GM19452 (cell line): Measurements from ENCODE around the gene GRIA4.
A peak's percentile ranks its signal among the peaks of the same experiment; 100 is the strongest.
"Not testable (repeated sequence)": the region's sequence is repeated elsewhere in the genome, so short reads cannot be mapped to it uniquely, and the experiment has no call there.

Experiments
- ATAC-seq: cut with Tn5 transposase; IDR thresholded peaks from one replicate; pipeline ENCODE4 v1.9.1; 2021; ENCODE audit not compliant: unreplicated experiment

The GRIA4 gene

DNA sequence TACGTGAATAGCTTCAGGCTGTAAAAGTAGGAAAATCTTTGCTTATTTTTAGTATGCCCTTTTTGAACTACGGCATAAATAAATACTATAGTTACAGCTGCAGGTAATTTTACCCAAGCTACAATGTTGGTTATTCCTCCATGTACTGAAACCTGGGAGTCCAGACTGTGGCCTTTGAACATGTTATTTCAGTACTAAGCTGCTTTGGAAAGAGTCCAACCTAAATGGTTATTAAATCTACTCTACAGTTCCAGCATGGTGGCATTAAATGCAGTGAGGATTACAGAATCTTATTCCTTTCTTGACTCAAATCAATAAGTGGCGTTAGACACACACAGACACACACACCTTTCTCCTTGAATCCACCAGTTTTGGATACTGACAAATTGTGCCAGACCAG is 247.1 kb downstream of the GRIA4 start:
- ATAC-seq = no peak

DNA sequence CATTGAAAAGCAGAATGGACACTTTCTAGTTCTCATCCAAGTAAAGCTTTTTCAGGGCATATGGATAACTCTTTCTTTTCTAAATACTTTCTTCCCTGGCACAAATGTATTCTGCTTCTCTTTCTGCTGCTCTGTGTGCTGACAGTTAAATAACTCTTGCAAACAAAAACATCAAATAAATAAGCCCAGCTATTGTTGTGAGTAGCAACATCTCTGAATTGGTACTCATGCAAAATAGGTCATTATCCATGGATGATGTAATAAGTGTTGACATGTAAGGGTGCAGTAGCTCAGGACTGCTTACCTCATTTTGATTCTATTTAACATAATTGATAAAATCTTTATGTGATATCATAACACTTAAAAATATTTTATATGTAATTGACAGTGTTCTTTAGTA is 247.9 kb downstream of the GRIA4 start:
- no peak for ATAC-seq

GRCh38 chr11:105858841-105859240 is 249.0 kb downstream of the GRIA4 start:
- ATAC-seq = no peak

- no peak for ATAC-seq
Observed at GRCh38 chr11:105860105-105860504, 250.2 kb downstream of the GRIA4 start.

DNA sequence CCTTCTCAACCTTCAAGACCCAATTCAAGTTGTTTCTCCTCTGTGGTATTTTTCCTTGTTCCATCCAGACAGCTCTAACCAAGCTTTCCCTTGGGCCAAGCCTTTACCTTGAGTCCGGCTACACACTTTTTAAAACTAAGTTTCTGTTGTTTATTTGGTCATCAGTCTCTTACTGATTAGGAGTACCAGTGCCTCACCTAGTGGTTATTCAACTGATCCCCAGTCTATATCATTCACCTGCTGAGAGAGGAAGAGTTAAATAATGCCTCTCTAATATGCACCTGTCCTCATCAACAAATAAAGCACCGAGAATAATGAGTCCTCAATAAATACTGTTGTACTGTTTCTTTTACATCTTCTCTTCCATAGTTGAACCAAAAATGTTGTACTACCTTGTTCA is 251.4 kb downstream of the GRIA4 start:
- no peak for ATAC-seq

DNA sequence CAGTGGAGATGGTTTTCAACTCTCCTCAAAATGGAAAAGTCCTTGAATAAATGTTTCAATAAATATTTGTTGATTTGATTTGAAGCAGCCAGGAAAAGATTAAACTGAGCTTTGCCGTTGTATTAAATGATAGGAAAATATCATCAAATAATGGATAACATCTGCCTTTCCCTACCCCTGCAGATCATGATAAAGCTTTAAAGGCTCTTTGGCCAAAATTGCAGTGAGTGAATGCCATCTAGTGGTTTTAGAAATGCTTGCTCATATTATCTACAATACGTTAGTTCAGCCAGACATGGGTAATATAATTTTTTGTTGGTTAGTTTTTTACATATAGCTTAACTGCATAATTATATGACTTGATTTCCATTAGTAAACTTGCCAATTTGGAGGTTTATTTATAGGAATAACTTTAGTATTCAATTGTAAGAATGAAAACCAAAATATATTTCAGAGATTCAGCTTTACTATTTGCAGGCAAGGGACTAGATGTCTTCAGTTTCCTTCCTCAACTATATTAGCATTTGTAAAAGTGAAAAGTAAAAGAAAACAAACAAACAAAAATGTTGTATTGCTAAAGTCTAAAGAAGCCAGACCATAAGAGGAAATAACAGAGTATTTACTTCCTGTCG is 253.0 kb downstream of the GRIA4 start:
- ATAC-seq = peak; percentile 55

DNA sequence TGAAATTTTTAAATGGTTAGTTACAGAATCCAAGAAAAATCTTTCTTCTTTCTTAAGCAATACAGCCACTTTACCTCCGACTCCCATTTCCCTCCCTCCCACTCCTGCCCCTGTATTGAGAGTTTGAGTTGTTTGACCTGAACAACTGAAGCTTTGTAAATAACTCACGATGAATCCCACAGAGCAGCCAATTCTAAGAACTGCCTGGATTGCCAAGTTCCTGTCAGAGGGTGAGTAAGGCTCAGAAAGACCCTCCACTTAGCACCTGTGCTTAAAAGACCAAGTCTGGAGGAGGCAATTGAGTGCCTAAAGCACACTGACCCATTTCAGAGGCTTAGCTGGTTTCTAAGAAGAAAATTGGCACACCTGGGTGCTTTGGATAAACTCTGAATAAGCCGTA is 253.7 kb downstream of the GRIA4 start:
- no peak for ATAC-seq

DNA sequence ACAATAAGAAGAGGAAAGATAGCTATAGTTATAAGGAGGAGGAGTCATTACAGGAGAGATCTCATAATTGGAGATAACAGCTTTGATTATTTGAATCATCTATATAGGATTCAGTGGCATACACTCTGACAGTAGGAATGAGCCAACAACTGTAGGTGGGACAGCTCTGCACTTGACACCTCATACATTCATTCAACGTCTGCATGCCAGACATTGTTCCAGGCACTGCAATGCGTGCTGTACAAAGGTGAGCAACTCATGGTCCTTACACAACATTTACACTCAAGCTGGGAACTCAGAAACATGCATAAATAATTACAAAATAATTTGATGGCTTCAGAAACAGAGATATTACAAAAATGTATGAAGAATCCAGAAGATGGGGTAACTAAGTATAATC is 257.9 kb downstream of the GRIA4 start:
- ATAC-seq = no peak

DNA sequence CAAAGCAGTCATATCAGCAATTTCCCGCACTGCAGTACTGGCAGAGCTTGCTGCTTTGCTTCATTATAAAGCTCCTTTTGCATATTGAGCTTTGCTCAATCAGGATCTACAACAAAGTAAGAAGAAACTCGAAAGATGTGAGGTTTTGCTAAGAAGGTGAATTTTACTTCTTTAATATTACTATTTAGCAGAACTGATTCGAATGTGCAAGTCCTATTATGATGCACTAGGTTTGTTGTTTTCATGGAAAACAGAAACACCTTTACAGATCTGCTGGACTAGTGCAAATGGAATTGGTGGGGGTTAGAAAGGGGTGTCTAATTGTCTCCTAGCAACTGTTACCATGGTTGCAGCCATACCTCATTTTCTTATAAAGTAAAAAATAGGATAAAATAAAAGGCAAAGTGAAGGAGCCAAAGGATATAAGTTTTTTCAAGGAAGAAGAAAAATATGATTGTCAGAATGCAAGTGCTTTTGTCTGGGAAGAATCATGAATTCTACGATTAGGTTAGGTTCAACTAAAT is 259.0 kb downstream of the GRIA4 start:
- no peak for ATAC-seq

DNA sequence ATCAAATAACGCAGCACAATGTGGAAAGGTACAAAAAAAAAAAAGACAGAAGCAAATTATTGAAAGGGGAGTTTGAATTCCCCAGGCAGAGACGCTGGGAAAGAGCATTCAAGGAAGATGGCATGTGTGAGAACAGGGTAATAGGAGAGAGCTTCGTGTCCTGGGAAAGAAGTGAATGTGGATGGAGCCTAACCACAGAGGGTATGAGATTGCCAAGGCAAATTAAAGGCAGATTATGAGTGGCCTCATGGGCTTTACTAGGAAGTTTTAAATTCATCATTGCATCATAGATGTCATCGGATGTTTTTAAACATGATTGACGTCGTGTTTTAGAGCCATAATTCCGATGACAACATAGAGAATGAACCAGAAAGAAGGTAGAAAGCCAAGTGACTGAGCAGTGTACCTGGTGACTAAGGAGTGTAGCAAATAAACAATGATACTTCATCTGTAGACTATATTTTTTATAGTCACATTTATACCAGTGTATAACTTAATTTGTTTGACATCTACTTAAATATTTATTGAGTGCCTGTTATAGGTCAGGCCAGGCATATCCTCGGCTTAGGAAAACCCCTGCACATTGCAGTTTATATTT is 260.7 kb downstream of the GRIA4 start:
- ATAC-seq = no peak

GRCh38 chr11:105878510-105878909 is 268.6 kb downstream of the GRIA4 start:
- ATAC-seq = no peak

- ATAC-seq = not testable (repeated sequence)
Observed at GRCh38 chr11:105878927-105879326, 269.1 kb downstream of the GRIA4 start.

GRCh38 chr11:105881027-105881426 is 271.2 kb downstream of the GRIA4 start:
- ATAC-seq = no peak

GRCh38 chr11:105884436-105884835 is 274.6 kb downstream of the GRIA4 start:
- ATAC-seq = no peak

GRCh38 chr11:105891685-105892084 is 281.8 kb downstream of the GRIA4 start:
- ATAC-seq = no peak

DNA sequence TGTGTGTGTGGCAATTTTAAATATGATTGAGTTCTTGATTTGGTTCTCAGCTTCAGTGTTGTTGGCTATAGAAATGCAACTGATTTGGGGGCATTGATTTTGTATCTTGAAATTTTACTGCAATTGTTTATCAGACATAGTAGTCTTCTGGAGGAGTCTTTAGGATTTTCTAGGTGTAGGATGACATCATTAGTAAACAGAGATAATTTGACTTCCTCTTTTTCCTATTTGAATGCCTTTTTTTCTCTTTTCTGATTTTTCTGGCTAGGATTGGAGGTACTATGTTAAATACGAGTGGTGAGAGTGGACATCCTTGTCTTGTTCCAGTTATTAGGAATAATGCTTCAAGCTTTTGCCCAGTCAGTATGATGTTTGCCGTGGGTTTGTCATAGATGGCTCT is 287.3 kb downstream of the GRIA4 start:
- no peak for ATAC-seq

DNA sequence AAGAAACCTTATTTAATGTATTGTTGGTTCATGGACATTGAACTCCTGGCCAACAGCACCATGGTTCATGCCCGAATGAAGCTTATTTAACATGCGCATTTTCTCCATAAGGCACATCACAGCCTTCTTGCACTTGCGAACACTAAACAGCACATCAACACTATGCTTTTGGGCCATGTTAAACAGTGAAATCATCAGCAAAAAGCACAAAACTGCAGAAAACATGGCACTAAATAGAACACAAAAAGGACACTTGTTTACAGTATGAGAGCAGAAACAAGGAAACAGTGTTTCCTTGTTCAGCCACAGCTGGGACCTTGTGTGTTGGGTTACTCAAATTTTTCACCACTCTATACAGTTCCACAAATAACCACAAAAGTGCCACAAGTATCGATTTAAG is 289.9 kb downstream of the GRIA4 start:
- no peak for ATAC-seq

DNA sequence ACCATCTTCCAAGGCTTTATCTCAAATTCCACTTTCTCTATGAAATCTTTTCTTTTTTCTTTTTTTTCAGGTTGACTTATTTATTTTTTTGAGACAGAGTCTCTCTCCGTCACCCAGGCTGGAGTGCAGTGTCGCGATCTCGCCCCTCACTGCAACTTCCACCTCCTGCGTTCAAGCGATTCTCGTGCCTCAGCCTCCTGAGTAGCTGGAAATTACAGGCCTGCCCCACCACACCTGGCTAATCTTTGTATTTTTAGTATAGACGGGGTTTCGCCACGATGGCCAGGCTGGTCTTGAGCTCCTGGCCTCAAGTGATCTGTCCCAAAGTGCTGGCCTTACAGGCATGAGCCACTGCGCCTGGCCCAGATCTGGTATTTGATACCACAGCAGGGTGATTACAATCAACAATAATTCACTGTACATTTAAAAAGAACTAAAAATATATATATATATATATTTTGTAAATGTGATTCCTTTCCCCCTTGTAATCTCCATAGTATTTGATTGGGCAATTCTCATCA is 290.7 kb downstream of the GRIA4 start:
- no peak for ATAC-seq

DNA sequence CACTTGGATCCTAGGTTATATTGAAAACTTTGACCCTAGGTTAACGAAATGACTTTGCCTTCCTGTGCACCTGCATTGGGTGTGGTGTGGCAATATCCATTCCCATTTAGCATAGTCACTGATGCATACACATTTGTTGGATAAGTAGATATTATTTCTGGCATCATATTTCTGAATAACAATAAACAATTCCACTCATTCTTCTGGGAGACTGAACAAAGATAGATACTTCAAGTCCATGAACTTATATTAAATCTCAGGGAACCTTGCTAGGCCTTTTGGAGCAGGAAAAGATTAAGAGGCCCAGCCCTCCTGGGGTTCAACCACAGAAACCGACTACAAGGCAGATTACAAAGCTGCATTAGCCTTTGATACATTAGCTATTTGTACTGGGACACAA is 293.2 kb downstream of the GRIA4 start:
- ATAC-seq = no peak

DNA sequence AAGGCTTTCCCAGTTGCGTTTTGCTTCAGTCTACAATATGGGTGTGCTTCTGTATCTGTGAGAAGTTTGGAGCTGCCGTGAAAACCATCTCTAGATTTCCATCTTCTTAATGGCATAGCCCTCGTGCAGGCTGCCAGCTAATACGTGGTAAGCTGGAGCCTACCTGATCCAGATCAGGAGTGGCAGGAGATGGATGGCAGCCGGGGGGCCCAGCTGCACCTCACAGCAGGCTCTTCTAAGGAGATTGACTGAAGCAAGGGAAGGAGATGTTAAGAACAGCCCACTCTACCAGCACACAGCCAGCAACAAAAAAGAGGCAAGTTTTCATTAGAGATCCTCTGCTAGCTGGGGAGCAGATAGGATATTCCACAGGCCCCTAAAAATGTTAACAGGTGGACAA is 296.6 kb downstream of the GRIA4 start:
- ATAC-seq = no peak

- ATAC-seq = no peak
Observed at GRCh38 chr11:105907319-105907718, 297.4 kb downstream of the GRIA4 start.

DNA sequence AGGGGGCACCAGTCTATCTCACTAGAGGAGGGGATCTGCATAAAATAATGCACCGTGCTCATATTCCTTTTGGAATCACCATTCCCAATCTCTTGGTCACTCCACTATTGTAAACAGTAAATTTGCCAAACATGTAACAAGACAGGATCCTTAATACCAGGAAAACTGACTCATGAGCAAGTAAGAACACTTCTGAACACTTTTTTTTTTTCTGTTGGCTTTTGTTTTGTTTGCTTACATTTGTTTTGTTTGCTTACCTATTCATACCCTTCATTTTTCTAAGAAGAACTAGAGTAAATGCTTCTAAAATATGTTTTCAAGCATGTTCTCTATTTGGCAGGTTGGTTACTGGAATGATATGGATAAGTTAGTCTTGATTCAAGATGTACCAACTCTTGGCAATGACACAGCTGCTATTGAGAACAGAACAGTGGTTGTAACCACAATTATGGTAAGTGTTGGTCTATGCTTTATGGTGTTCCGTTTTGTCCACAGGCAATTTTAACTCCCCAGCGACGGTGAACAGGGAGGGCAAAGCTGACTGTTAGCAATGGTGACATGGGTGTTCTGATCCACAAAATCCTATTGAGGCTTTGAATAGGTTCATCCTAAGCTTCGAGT is 300.3 kb downstream of the GRIA4 start:
- no peak for ATAC-seq
